Activated CD4-positive, alpha-beta T cell treated with anti-CD3 and anti-CD28 coated beads, Interleukin-2, amount 50 U/mL, for 24 hours (primary cell): ENCODE measurements around the gene SOX18.
A peak's percentile ranks its signal among the peaks of the same experiment; 100 is the strongest.

Source experiments
- DNase-seq, 2 donors: peaks; one replicate each; pipeline ENCODE4 v3.0.0-alpha.2; 2020; ENCODE audit warnings: low read depth in 1 of 2, low spot score in 1 of 2

The SOX18 gene

GRCh38 chr20:64080813-64081623, 31.6 kb upstream of the SOX18 start:
- no peak for DNase-seq

GRCh38 chr20:64080013-64080812, 30.8 kb upstream of the SOX18 start, which contains the start of gene OPRL1:
Gene OPRL1 (plus strand): TSS chr20:64080082. CDS start chr20:64092721, 12,639 bp downstream.
- DNase-seq = no peak

- peak in 1 of 2 donors; percentile 43 for DNase-seq
Observed at GRCh38 chr20:64079273-64080012, 30.0 kb upstream of the SOX18 start, which contains the start of gene RGS19. Gene RGS19 (minus strand): TSS chr20:64079518. CDS start chr20:64076886, 2,632 bp downstream.

GRCh38 chr20:64078934-64079272, 29.5 kb upstream of the SOX18 start:
- DNase-seq = no peak

- peak in 1 of 2 donors; percentile 33 for DNase-seq
Observed at GRCh38 chr20:64077876-64078551, 28.6 kb upstream of the SOX18 start.

- no peak for DNase-seq
Observed at GRCh38 chr20:64077541-64077875, 28.1 kb upstream of the SOX18 start.

- peak in 1 of 2 donors; percentile 30 for DNase-seq
Observed at GRCh38 chr20:64077094-64077493, 27.7 kb upstream of the SOX18 start.

GRCh38 chr20:64076061-64076997, 26.9 kb upstream of the SOX18 start:
- DNase-seq = no peak

GRCh38 chr20:64075556-64075955, 26.1 kb upstream of the SOX18 start:
- no peak for DNase-seq

GRCh38 chr20:64074963-64075362, 25.5 kb upstream of the SOX18 start:
- DNase-seq = no peak

- DNase-seq = no peak
Observed at GRCh38 chr20:64074184-64074789, 24.8 kb upstream of the SOX18 start.

GRCh38 chr20:64073476-64074183, 24.2 kb upstream of the SOX18 start:
- DNase-seq = no peak

- no peak for DNase-seq
Observed at GRCh38 chr20:64072498-64073063, 23.1 kb upstream of the SOX18 start.

GRCh38 chr20:64071341-64072332, 22.2 kb upstream of the SOX18 start:
- DNase-seq = no peak

GRCh38 chr20:64070244-64070993, 21.0 kb upstream of the SOX18 start:
- no peak for DNase-seq

- DNase-seq = no peak
Observed at GRCh38 chr20:64069614-64070243, 20.3 kb upstream of the SOX18 start.
